ENCODE measurements around the gene PARD3B.

The PARD3B gene

DNA sequence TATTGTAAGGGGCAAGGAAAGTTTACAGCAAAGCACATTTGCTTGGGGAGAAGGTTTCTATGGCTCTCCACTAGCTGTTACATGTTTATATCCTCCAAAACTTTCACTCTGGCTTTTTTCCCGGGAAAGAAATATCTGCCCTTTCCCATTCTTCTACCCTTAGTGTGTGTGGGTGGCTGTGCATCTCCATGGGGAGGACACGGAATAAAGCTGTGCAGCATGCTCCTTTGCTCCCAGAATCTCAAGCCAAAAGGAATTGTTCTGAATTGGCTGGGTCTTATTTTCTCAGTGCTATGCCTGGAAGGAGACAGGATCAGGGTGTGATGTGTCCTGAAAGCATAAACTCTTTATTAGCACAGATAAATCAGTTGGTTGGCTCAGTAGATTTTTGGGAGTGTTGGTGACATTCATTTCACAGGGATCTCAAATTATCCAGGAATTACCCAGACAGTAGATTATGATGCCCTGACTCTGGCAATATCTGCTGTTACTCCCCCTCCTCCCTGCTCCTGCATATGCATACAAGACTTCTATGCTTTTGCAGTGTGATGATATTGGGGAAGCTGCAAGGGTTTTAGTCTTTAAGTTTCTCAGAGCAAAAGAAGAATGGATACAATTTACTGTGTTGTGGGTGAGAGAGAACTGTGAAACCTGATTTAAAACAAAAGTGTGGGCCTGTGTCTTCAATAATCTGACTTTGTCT is 63.1 kb downstream of the PARD3B start:
- TF ChIP-seq POLR2AphosphoS5 (IDR thresholded peaks at IDR 0.05; ENCODE audit: low read depth, low read length): no peak
- TF ChIP-seq POLR2A (IDR thresholded peaks at IDR 0.05; ENCODE audit: low read depth, low read length): no peak
- TF ChIP-seq TAF1 (IDR thresholded peaks at IDR 0.05; ENCODE audit: borderline replicate concordance, low read depth, low read length): no peak
- no peak for DNase-seq (ENCODE audit: insufficient read length)
- FAIRE-seq: no peak

GRCh38 chr2:204611017-204611631 is 65.8 kb downstream of the PARD3B start:
- no peak for FAIRE-seq
- TF ChIP-seq POLR2AphosphoS5 (IDR thresholded peaks at IDR 0.05; ENCODE audit: low read depth, low read length) (no peak), TAF1 (IDR thresholded peaks at IDR 0.05; ENCODE audit: borderline replicate concordance, low read depth, low read length) (no peak), POLR2A (IDR thresholded peaks at IDR 0.05; ENCODE audit: low read depth, low read length) (no peak)
- DNase-seq (ENCODE audit: insufficient read length): no peak

GRCh38 chr2:204611764-204612163 is 66.5 kb downstream of the PARD3B start:
- TF ChIP-seq TAF1 (IDR thresholded peaks at IDR 0.05; ENCODE audit: borderline replicate concordance, low read depth, low read length) (no peak), POLR2A (IDR thresholded peaks at IDR 0.05; ENCODE audit: low read depth, low read length) (no peak), POLR2AphosphoS5 (IDR thresholded peaks at IDR 0.05; ENCODE audit: low read depth, low read length) (no peak)
- FAIRE-seq (no peak), DNase-seq (ENCODE audit: insufficient read length) (no peak)

DNA sequence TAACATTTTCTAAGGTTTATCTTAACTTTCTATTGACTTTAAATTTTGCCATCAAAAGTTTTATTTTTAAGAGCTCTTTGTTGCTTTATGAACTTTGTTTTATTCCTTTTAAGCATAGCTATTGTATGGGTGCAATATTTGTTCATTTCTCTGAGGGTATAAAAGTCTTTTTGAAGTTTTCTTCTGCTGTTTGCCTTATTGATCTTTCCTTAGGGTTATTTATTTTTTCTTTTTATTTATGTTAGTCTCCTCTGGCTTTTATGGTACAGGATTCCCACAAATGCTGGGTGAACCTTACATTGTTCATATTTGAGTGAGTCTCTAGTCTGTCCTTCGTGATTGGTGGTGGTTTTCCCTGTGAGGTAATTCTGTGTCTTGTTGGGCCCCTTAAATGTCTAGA is 68.4 kb downstream of the PARD3B start:
- DNase-seq (ENCODE audit: insufficient read length) (no peak), FAIRE-seq (no peak)
- TF ChIP-seq TAF1 (IDR thresholded peaks at IDR 0.05; ENCODE audit: borderline replicate concordance, low read depth, low read length) (no peak), POLR2AphosphoS5 (IDR thresholded peaks at IDR 0.05; ENCODE audit: low read depth, low read length) (no peak), POLR2A (IDR thresholded peaks at IDR 0.05; ENCODE audit: low read depth, low read length) (no peak)

- FAIRE-seq (no peak), DNase-seq (ENCODE audit: insufficient read length) (no peak)
- TF ChIP-seq TAF1 (IDR thresholded peaks at IDR 0.05; ENCODE audit: borderline replicate concordance, low read depth, low read length): no peak
- no peak for TF ChIP-seq POLR2A (IDR thresholded peaks at IDR 0.05; ENCODE audit: low read depth, low read length)
- no peak for TF ChIP-seq POLR2AphosphoS5 (IDR thresholded peaks at IDR 0.05; ENCODE audit: low read depth, low read length)
These were observed 70.2 kb downstream of the PARD3B start for GRCh38 chr2:204615456-204615855.

- TF ChIP-seq POLR2AphosphoS5 (IDR thresholded peaks at IDR 0.05; ENCODE audit: low read depth, low read length) (no peak), TAF1 (IDR thresholded peaks at IDR 0.05; ENCODE audit: borderline replicate concordance, low read depth, low read length) (no peak), POLR2A (IDR thresholded peaks at IDR 0.05; ENCODE audit: low read depth, low read length) (no peak)
- DNase-seq (ENCODE audit: insufficient read length): no peak
- no peak for FAIRE-seq
These were observed 79.9 kb downstream of the PARD3B start for GRCh38 chr2:204625135-204625534.

- no peak for TF ChIP-seq TAF1 (IDR thresholded peaks at IDR 0.05; ENCODE audit: borderline replicate concordance, low read depth, low read length)
- no peak for TF ChIP-seq POLR2A (IDR thresholded peaks at IDR 0.05; ENCODE audit: low read depth, low read length)
- TF ChIP-seq POLR2AphosphoS5 (IDR thresholded peaks at IDR 0.05; ENCODE audit: low read depth, low read length): no peak
- no peak for FAIRE-seq
These were observed 83.8 kb downstream of the PARD3B start for GRCh38 chr2:204628926-204629712.

GRCh38 chr2:204632410-204632809 is 87.1 kb downstream of the PARD3B start:
- FAIRE-seq (no peak), DNase-seq (ENCODE audit: insufficient read length) (no peak)
- TF ChIP-seq POLR2A (IDR thresholded peaks at IDR 0.05; ENCODE audit: low read depth, low read length) (no peak), POLR2AphosphoS5 (IDR thresholded peaks at IDR 0.05; ENCODE audit: low read depth, low read length) (no peak), TAF1 (IDR thresholded peaks at IDR 0.05; ENCODE audit: borderline replicate concordance, low read depth, low read length) (no peak)

More at GRCh38 chr2:204628926-204629712, 83.8 kb downstream of the PARD3B start:
- no peak for DNase-seq (ENCODE audit: insufficient read length)

DNA sequence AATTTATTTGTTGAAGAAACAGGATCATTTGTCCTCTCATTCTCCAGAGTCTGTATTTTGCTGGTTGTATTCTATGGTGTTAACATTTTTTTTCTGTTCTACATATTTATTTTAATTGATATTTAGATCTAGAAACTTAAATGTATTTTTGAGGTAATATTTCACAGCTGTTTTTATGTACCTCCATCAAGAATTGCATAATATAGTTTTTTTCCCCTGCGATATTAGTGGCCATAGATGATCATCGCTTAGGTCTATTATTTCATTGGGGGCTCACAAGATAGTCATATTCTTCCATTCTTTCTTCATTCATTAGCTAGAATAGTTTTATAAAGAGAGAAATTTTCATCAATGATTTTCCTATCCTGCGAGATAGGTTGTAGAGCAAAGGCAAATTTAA is 89.3 kb downstream of the PARD3B start:
- FAIRE-seq (no peak), DNase-seq (ENCODE audit: insufficient read length) (no peak)
- TF ChIP-seq TAF1 (IDR thresholded peaks at IDR 0.05; ENCODE audit: borderline replicate concordance, low read depth, low read length): no peak
- TF ChIP-seq POLR2A (IDR thresholded peaks at IDR 0.05; ENCODE audit: low read depth, low read length): no peak
- no peak for TF ChIP-seq POLR2AphosphoS5 (IDR thresholded peaks at IDR 0.05; ENCODE audit: low read depth, low read length)

GRCh38 chr2:204635478-204635877 is 90.2 kb downstream of the PARD3B start:
- no peak for TF ChIP-seq TAF1 (IDR thresholded peaks at IDR 0.05; ENCODE audit: borderline replicate concordance, low read depth, low read length)
- TF ChIP-seq POLR2A (IDR thresholded peaks at IDR 0.05; ENCODE audit: low read depth, low read length): no peak
- TF ChIP-seq POLR2AphosphoS5 (IDR thresholded peaks at IDR 0.05; ENCODE audit: low read depth, low read length): no peak
- DNase-seq (ENCODE audit: insufficient read length): no peak
- no peak for FAIRE-seq

GRCh38 chr2:204638471-204639194 is 93.4 kb downstream of the PARD3B start:
- no peak for FAIRE-seq
- TF ChIP-seq POLR2AphosphoS5 (IDR thresholded peaks at IDR 0.05; ENCODE audit: low read depth, low read length): no peak
- DNase-seq (ENCODE audit: insufficient read length): no peak

All from GM12892 (cell line).